GM23248 (cell line): ENCODE data around the gene STAT2.

Experiments
- EZH2 ChIP-seq: fragments of 200-600 bp; sonication (generic); IDR thresholded peaks from 2 replicates; pipeline ENCODE4 v1.6.1; 2018; ENCODE audit warnings: antibody characterized with exemption, mild to moderate bottlenecking; ENCODE audit not compliant: insufficient read depth, poor library complexity, severe bottlenecking
- EZH2phosphoT487 ChIP-seq: fragments of 200-600 bp; sonication (generic); IDR thresholded peaks from 2 replicates; pipeline ENCODE4 v1.6.1; 2018; ENCODE audit warnings: antibody characterized with exemption, moderate library complexity, mild to moderate bottlenecking, low read depth; ENCODE audit not compliant: insufficient read depth

DNA sequence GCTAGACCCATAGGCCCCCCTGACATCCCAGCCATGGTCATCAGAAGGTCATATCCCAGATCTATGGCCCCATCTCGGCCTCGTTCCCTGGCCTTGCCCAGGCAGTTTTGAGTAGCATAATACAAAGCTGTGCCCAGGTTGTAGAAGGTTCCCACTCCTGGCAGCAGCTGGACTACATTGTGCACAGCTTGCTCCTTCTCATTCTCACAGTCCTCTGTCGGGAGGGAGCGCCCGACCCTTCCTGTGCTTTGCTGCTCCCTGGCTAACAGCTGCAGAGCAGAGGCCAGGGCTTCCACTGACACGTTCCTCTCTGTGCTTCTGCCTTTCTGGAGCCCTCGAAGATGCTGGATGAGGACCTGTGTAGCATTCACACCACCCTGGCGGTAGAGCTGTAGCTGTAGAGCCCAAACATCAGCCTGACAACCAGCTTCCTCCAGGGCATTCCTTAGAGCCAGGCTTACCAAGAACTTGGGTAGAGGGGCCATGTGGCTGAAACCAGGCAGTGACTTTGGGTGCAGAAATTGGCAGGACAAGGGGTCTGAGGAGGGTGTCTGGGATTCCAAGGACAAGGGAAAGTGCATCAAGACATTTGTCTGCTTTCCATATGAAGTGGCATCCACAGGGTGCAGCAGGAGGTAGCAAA lies 1.7 kb upstream of the STAT2 start:
- TF ChIP-seq EZH2 (no peak), EZH2phosphoT487 (no peak)
